LHCN-M2 (cell line): ENCODE data around the gene TMA7. TPM values are rescaled to one million over a fixed set of nuclear protein-coding genes. Genes with fewer than 3 reads are reported as not detected.

Experiments used
- total RNA-seq: library from RNA; depleted of rRNA; stranded (reverse); fragments of >200 nt; gene quantifications from 2 replicates; pipeline ENCODE4 v1.2.3, GENCODE V29; 2014; rRNA removed

TMA7 gene
- total RNA-seq, 1 experiment from 2014 or later: 406 TPM

Other genes with a start within 250 kb of the TMA7 start
- gene CAMP, start 216.8 kb upstream of the TMA7 start, total RNA-seq: not detected in 2 replicates
- 3.0 and 3.2 TPM in 2 replicates for gene ZNF589, start 199.2 kb upstream of the TMA7 start, total RNA-seq
- 23.7 and 25.4 TPM in 2 replicates for gene NME6, start 138.9 kb upstream of the TMA7 start, total RNA-seq
- gene SPINK8, start 106.6 kb upstream of the TMA7 start, total RNA-seq: not detected in 2 replicates
- not detected in 2 replicates for gene FBXW12, start 68.0 kb upstream of the TMA7 start, total RNA-seq
- 21.5 and 23.4 TPM in 2 replicates for gene PLXNB1, start 10.2 kb upstream of the TMA7 start, total RNA-seq
- gene CCDC51, start 138 bp upstream of the TMA7 start, total RNA-seq: 28.8 and 29.8 TPM in 2 replicates
- gene ATRIP, start 6.5 kb downstream of the TMA7 start, total RNA-seq: 13.9 and 14.1 TPM in 2 replicates
- gene SHISA5, start 63.9 kb downstream of the TMA7 start, total RNA-seq: 192 and 227 TPM in 2 replicates
- 22.1 and 22.6 TPM in 2 replicates for gene PFKFB4, start 116.5 kb downstream of the TMA7 start, total RNA-seq
- 1.7 and 1.8 TPM in 2 replicates for gene UCN2, start 123.5 kb downstream of the TMA7 start, total RNA-seq
- 12.7 and 14.2 TPM in 2 replicates for gene COL7A1, start 155.1 kb downstream of the TMA7 start, total RNA-seq
- 368 and 384 TPM in 2 replicates for gene UQCRC1, start 169.4 kb downstream of the TMA7 start, total RNA-seq
- gene TMEM89, start 181.5 kb downstream of the TMA7 start, total RNA-seq: not detected in 2 replicates
- gene SLC26A6, start 195.2 kb downstream of the TMA7 start, total RNA-seq: 19.6 and 32.5 TPM in 2 replicates
- gene CELSR3, start 222.6 kb downstream of the TMA7 start, total RNA-seq: 4.3 and 4.5 TPM in 2 replicates
- 29.8 and 37.9 TPM in 2 replicates for gene NCKIPSD, start 245.7 kb downstream of the TMA7 start, total RNA-seq